DND-41 (cell line): Measurements from ENCODE around the gene ARHGEF17.

ENCODE experiments used
- EZH2 ChIP-seq: IDR thresholded peaks from 3 replicates; pipeline ENCODE4 v1.6.1; 2012; ENCODE audit warnings: borderline replicate concordance, low read depth, mild to moderate bottlenecking, moderate library complexity, low read length, inconsistent platforms; ENCODE audit not compliant: severe bottlenecking
- TF ChIP-seq, protein P1 (sequence below): IDR thresholded peaks from 2 replicates; pipeline ENCODE4 v1.5.1; 2012; ENCODE audit warnings: borderline replicate concordance, low read length, moderate library complexity, mild to moderate bottlenecking; ENCODE audit not compliant: poor library complexity, severe bottlenecking; ENCODE audit errors: extremely low read depth

GRCh38 chr11:73270016-73270854, 37.8 kb upstream of the ARHGEF17 start:
- TF ChIP-seq, protein P1, sequence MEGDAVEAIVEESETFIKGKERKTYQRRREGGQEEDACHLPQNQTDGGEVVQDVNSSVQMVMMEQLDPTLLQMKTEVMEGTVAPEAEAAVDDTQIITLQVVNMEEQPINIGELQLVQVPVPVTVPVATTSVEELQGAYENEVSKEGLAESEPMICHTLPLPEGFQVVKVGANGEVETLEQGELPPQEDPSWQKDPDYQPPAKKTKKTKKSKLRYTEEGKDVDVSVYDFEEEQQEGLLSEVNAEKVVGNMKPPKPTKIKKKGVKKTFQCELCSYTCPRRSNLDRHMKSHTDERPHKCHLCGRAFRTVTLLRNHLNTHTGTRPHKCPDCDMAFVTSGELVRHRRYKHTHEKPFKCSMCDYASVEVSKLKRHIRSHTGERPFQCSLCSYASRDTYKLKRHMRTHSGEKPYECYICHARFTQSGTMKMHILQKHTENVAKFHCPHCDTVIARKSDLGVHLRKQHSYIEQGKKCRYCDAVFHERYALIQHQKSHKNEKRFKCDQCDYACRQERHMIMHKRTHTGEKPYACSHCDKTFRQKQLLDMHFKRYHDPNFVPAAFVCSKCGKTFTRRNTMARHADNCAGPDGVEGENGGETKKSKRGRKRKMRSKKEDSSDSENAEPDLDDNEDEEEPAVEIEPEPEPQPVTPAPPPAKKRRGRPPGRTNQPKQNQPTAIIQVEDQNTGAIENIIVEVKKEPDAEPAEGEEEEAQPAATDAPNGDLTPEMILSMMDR, result peak; percentile 6
- no peak for TF ChIP-seq EZH2
